GM18909 (cell line): ENCODE measurements around the gene NEK7.
A peak's percentile ranks its signal among the peaks of the same experiment; 100 is the strongest.
"Not testable (repeated sequence)": the region's sequence is repeated elsewhere in the genome, so short reads cannot be mapped to it uniquely, and the experiment has no call there.

ENCODE experiments used
- ATAC-seq: cut with Tn5 transposase; IDR thresholded peaks from one replicate; pipeline ENCODE4 v1.9.1; 2021; ENCODE audit warnings: mild to moderate bottlenecking; ENCODE audit not compliant: unreplicated experiment, poor library complexity

NEK7 gene

DNA sequence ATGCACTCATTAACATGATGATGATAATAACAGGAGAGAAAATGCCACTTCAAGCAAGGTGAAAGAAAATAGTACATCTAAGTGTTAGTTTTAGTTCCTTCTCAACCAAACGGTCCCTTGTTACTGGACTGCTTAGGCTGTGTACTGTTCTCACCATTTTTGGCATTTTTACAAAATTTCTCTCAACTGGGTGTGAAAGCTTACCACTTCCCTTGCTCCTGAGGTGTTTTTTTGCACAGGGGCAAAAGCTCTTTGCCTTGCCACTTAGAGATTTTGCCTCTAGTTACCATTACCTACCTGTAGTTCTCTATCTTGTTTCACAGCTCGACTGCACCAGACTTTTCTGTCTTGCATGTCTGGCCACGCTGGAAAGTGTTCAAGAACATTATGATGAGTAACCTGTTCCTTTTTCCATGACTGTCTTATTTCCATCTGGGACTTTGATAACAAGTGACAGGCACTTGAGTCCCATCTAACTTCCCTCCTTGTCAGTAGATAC, 10.7 kb downstream of the NEK7 start:
- peak; percentile 53 for ATAC-seq

DNA sequence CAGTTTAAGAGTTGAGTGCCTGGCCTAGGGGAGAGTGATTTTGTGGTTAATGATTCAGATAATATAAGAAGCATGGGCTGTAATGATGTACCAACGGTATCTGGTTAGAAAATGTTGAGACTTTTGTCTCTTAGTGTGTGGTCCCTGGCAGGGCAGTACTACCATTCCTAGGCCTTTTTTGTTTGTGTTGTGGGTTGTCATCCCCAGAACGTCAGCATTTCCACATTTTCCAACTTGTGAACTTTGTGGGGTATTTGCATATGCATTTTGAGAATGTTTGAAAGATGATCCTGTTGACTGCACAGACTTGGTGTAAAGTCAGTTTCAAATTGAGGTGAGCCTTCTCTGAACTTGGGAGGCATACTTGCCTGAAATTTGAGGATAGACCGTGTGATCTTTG, 11.4 kb downstream of the NEK7 start:
- ATAC-seq, result peak; percentile 29

DNA sequence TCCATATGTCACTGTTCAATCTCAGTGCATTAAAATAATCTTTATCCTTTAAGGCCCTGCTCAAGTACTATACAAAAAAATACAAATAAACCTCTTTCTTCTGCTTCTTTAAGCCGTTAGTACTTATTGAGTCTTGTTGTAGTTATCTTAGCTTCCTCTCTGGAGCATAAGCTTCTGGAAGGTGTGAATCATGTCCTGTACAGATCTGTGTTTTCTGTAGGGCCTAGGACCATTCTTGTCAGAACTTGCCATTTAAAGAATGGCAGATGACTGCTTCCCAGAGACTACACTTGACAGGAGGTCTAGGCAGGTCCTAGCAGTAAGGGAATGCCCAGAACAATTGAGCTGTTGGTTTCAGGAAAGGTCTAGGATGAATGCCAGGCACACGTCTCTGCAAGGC, 12.9 kb downstream of the NEK7 start:
- no peak for ATAC-seq

DNA sequence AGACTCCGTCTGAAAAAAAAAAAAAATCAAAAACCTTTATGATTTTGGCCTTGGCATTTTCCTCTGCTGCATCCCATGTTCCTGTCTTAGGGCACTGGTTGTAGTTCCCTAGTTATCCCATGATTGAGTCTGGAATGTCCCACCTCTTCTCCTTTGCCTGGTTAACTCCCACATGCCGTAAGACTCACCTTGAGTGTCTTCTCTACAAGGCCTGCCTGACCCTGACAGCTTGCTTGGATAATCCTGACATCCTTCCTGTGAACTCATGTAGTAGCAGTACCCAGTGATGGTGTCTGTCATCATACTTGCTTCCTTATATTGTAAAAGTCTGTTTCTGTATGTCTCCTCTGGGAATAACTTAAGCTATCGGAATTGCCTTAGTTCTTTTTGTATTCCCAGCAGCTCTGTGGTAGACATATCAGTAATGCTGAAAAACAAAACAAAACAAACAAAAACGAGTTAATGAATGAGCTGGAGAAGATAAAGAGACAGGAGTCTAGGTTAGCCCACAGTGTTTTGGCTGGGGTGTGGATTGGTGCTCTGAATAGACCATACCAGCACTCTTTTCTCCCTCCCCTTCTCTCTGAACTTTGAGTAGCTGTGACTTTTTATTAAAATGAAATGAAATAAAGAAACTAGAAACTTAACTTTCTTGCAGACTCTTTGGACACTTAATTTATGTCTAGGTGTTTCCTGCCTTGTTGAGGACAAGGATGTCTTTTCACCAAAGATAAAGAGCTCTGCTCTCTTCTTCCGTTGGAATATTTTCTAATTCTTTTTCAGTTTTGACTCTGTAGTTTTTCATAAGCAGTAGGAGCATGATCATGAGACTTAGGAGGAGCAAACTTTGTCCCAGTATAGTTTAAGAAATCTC, 15.1 kb downstream of the NEK7 start:
- ATAC-seq, result no peak

DNA sequence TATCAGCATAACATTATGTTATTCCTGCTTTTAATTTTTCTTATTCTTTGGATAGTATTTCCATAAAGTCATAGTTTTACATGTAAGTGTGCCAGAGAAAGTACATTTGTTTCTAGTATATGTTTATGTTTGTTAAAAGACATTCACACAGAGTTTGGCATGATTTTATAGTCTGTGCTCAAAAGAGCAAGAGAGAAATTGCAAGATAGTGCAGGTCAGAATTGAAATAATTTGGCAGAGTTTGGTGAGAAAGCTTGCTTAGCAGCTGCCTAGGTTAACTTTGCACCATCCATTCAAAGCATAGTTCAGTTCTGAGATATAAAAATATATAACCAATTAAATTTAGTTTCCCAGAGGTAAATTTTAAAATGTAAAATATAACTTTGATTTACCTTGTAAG, 17.0 kb downstream of the NEK7 start:
- no peak for ATAC-seq

DNA sequence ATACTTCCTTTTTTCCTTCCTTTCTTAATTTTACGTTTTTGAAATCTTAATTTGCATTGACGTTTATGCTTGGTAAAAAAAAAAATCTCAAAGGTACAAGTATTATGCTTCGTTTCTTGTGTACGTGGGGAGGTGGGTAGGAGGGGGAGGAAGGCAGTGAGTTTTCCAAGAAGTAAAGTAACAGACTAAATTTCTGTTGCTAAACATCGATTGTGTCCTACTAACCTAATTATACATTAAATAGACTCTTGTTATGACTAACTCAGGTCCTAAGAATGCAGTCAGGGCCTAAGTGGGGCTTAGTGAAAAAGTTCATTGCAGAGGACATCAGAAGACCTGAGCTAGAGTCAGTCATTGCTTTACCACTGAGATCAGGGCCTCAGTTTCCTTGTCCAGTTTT, 17.5 kb downstream of the NEK7 start:
- ATAC-seq, result no peak

DNA sequence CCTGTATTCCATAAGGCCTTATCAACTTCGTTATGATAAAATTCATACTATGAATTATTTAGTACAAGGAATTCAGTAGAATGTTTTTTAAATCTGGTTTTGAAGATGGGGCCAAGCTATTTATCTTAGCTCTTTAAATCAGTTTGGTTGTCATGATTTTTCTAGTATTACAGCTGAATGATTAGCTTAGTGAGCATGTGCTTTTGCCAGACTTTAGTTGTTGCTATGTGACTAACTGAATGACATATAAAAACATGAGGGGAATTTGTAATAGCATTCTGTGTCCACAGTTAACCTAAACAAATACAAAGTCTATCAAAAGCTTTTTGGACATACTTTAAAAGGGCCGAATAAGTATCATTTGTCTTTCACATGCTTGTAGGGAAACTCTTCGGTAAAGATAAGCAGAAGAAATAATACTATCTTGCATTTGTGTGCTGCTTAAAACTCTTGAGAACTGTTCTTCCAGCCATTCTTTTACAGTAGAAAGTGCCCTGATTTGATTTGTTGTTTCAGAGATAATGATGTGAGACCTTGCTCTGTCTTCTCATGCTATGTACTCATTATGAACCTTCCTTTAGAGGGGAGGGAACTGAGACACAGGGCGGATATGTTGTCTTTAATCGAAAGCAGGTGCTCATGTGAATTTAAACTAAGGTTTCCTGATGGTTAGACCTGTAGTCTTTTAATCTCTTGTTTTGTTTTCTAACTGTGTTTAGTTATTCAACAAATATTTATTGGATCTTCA, 18.8 kb downstream of the NEK7 start:
- ATAC-seq, result peak; percentile 93

DNA sequence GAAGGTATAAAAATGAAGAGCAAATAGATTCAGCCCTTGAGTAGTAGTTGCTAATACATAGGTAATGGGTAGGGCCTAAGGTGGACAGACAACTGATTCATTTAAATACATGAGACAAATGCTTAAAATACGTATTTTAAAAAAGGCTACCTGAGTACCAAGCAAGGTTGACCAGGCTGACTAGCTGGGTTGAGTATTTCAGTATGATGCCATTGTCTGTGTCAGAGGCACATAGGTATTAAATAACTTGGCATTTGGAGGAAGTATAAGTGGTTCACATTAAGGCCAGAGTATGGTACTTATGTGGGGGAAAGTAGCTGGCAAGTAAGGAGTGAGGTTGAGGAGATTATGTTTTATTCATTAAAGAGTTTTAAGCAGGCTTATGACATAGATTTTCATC, 19.4 kb downstream of the NEK7 start:
- ATAC-seq, result peak; percentile 15

DNA sequence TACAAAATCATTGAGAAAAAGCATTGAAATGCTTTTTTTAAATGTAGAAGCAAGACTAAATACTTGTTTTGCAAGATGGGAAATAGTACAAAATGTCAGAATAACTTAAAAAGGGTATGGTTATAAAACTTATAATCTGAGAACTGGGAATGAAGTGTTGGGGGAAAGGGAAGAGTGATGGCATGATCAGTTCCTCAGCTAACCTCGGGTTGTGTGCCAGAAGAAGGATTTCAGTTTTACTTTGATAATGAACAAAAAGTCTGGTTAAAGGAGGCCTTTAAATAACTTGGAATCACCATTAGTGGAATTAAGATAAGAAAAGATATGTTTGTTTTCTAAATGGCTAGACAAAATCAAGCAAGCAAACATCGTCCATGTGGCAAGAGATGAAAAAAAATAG, 20.7 kb downstream of the NEK7 start:
- no peak for ATAC-seq

DNA sequence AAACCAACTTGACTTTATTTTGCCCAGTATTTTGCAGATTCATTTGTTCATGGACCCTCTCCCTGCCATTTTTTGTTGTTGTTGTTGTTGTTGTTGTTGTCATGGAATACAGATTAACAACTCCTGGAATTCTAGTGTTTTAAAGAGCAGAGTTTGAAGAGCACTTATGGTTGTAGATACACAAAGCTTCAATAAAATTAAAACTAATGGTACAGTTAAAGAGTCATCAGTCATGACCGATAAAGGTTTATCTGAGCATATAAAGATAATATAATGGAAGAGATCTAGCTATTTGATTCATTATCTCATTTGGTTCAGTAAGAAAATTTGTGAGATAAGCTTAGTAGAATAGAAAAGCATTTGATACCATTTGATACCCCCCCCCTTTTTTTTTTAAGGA, 21.8 kb downstream of the NEK7 start:
- no peak for ATAC-seq

DNA sequence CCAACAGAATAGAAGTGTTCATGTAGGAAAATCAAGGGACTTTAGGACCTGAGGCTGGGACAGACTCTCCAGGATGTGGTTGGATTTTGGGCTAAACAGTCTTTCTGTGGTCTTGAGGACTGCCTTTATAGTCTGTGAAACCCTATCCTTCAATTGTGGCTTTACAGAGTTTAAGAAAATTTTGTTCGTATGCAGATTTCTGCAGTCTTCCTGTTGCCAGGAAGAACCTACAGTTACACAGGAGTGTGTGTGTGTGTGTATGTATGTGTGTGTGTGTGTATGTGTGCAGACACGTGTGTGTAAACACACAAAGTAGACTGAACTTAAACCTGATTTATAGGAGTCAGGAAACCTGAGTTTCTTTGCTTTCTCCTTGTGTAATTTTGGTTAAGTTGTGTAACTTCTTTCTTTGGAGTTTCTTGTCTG, 22.8 kb downstream of the NEK7 start:
- no peak for ATAC-seq

DNA sequence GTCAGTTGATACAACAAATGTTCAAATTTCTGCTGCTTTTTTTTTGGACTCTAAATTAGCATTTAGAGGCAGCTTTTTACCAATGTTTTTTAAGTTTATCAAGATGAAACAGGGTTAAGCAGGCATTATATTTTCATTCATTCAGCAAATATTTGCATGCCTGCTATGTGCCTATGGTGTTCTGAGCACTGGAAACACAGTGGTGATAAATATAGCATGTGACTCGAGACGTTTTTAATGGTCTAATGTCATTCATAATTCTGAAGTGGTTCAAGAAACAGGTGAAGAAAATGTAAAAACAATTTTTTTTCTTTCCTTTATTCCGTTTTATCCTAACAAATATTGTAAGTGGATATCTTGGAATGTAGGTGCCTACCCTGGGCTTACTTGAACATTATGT, 26.8 kb downstream of the NEK7 start:
- ATAC-seq, result no peak

DNA sequence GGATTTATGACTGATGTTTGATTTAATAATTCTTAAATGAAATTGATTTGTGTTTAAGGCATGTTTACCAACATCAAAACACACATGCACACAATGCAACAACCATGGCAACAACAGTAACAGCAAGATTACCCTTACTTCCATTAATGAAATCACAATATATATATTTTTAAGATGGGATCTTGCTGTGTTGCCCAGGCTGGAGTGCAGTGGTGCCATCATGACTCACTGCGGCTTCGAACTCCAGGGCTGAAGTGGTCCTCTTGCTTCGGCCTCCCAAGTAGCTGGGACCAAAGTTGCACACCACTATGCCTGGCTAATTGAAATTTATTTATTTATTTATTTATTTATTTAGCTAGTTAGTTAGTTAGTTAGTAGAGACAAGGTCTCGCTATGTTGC, 27.7 kb downstream of the NEK7 start:
- ATAC-seq, result no peak

DNA sequence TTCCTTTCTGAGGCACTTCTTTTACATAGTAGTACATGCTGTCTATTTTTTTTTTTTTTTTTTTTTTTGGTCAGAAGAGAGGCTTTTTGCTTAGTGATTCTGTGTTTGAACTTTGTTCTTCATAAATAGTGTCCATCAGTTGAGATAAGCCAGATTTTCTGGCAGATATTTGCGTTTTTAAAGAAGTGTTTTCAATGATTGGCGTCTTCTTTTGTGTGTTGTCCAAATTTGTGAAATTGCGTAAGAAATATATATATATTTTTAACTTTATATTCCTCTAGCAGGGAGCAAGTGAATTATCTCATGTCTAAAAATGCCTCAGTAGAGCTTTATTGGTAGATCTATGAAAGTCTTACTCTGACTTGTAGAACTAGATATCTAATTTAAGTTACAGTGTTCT, 28.3 kb downstream of the NEK7 start:
- ATAC-seq, result no peak

DNA sequence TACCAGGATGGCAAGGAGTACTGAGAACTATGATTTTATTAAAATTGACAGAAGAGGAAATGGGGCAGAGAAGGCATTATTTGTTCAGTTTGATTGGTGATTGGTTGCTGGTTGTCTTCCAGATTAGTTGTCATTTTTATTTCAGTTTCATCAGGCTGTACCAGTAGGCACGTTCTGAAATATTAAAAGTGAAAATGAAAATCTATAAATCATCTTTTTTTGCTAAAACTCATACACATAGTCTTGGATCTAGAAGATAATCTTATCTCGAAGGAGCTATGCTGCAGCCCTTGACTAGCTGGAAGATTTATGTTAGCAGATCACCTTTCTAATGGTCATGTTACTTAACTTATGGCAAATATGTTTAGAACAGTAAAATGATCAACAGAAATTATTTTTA, 29.0 kb downstream of the NEK7 start:
- ATAC-seq, result peak; percentile 67

DNA sequence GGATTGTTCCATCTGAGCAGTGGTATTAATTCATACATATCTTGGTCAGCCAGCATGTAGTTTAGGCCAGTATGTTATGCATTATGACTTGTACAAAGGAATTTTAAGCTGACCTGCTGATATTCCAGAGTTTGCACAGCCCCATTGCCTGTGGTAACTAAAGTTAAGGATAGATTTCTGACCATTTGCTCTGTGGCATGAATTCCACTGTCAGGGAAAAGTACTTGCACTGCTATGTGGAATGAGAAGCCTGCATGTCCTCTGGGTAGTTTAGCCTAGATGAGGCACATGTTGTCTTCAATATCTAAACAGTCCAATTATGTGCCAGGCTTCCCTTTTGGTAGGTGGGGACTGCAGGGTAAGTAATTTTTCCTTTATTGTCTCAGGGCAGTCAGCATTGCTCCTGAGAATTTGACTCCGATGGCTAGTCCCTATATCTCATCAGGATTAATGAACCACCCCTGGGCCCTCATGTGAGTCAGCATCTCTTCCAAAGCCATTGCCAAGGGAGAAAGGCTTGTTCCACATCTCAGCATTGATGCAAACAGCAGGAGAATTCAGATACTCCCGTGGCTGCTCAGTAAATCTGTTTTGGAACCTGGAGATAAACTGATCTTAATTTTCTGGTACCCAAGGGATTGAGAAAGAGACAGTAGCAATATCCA, 30.2 kb downstream of the NEK7 start:
- ATAC-seq, result no peak

DNA sequence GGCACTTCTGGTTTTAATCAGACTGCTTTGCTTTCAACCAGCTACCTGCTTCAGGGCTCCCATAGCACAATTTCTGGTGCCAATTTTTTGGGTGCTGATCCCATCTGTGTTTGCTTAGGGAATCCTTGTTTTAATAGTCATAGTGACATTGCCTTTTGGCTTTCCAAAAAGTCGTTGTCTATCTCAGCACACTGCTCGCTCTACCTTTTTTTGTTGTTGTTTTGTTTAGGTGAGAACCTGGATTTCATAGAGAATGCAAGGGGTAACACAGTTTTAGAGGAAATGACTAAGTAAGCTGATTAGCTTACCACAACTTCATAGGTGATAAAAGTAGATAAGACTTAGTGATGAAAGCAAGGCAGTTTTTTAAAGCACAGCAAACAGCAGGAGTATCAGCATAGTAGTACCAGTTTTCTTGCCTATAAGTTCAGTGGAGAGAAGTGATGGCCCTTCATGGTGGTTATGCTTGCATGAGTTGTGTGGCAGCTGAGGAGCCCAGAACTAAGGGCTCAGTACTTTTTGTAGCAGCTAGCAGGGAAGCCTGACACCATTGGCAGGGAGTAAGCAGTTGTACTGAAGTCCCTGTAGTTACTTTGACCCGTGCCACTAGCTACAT, 31.3 kb downstream of the NEK7 start:
- no peak for ATAC-seq

DNA sequence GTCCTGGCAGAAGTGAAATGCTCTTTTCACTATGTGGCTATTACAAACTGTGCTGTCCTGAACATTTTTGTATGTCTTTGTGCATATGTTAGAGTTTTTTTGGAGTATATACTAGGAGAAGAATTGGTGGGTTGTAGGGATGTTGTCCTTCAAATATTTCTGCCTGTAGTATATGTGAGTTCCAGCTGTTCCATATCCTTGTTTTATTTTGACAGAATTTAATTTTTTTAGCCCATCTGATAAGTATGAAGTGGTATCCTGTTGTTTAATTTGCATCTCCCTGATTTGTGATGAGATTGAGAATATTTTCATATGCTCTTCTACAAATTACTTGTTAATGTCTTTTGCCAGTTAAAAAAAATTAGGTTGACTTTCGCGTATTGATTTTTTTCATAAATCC, 34.3 kb downstream of the NEK7 start:
- no peak for ATAC-seq

DNA sequence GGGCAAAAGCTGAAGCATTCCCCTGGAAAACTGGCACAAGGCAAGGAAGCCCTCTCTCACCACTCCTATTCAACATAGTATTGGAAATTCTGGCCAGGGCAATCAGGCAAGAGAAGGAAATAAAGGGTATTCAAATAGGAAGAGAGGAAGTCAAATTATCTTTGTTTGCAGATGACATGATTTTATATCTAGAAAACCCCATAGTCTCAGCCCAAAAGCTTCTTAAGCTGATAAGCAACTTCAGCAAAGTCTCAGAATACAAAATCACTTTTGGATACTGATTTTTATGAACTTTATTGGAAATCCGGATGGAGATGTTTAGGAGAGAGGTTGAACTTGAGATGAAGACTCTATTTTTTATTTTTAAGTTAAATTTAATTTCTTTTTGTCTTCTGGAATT, 37.1 kb downstream of the NEK7 start:
- ATAC-seq, result not testable (repeated sequence)

DNA sequence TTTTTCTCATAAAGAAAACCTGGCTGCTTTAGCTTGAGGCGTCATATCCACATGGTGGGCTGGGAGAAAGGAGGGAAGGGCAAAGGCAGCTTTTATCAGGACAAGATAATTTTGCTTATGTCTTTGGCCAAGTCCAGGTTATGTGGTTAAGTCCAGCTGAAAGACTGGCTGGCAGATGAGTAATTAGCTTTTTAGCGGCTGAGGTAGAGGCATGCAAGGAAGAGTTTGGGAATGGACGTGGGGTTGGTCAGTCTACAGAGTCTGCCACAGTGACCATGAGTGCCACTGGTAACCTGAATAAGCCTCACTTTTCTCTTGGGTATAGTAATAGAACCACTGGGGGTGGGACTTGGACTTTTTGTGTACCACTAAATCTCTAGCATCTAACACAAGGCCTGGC, 39.8 kb downstream of the NEK7 start:
- ATAC-seq, result no peak

DNA sequence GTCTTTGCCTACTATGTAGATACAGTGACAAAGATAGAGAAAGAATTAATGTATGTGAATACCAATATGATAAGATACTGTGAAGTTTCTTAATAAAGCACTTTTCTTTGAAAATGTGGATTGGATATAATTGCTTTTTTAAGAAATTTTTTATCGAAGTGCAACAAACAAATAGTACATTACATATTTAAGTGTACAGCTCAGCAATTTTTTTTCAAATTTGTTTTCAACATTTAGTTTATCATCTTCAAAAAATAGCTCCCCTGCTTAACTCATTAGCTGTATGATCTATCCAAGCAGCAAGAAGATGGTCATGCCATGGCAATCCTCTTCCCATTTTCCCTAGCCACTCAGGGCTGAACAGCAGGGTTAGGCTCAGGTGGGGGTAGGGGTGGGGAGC, 40.5 kb downstream of the NEK7 start:
- ATAC-seq, result no peak
